HG03139 (cell line): ENCODE measurements around the gene INTS7.
A peak's percentile ranks its signal among the peaks of the same experiment; 100 is the strongest.
"Not testable (repeated sequence)": the region's sequence is repeated elsewhere in the genome, so short reads cannot be mapped to it uniquely, and the experiment has no call there.

Experiments used
- ATAC-seq: cut with Tn5 transposase; IDR thresholded peaks from one replicate; pipeline ENCODE4 v1.9.1; 2021; ENCODE audit not compliant: unreplicated experiment

Gene INTS7

DNA sequence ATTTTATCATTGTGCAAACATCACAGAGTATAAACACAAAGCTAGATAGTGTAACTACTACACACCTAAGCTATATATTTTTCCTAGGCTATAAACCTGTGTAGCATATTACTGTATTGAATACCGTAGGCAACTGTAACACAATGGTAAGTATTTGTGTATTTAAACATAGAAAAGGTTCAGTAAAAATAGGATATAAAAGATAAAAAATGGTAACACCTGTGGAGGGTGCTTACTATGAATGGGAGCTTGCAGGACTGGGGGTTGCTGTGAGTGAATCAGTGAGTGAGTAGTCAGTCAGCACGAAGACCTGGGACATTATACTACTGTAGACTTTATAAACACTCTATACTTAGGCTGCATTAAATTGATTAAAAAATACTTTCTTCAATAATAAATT lies 4.3 kb upstream of the INTS7 start:
- no peak for ATAC-seq

DNA sequence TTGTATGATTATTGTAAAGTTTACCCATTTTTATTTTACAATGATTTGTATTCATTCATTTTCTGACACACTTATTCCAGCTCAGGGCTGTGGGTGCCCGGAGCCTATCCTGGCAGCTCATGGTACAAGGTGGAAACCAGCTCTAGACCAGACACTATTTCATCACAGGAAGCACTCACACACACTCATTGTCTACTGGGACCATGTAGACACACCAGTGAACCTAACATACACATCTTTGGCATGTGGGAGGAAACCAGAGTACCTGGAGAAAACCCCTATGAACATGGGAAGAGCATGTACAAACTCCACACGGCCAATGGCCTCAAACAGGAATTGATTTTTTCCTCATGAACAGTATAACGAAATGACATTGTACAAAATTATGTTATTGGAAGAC lies 2.5 kb upstream of the INTS7 start:
- no peak for ATAC-seq

DNA sequence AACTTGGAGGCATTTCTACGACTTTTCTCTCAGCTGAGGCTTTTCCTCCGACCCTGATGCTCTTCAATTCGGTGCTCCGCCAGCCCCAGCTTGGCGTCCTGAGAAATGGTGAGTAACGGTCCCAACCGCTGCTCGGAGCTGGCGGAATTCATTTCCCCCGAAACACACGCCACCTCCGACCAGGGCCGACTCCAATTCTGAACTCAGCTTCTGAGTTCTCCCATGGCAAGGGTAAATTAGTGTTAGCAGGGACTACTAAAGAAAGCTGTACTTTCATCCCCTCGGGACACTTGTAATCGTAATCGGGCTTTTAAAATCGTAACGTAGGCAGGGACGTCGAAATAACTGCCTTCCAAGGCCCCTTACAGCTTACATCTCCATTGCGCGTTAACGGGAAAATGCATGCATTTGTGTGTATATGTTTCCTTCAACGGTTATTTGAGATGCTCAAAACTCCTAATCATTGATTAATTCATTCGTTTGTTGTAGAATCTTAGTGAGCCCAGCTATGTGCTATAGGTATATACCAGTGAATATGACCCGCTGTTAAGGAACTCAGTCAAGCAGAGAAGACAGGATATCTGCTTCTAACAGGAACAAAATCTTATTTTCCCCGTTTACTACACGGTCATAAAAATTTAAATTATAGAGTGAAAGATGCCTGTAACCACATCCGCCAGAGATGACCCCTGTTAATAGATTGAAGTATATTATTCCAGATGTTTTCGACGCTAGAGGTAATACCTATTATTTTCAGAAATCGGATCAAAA lies 663 bp upstream of the INTS7 start:
- peak; percentile 6 for ATAC-seq

DNA sequence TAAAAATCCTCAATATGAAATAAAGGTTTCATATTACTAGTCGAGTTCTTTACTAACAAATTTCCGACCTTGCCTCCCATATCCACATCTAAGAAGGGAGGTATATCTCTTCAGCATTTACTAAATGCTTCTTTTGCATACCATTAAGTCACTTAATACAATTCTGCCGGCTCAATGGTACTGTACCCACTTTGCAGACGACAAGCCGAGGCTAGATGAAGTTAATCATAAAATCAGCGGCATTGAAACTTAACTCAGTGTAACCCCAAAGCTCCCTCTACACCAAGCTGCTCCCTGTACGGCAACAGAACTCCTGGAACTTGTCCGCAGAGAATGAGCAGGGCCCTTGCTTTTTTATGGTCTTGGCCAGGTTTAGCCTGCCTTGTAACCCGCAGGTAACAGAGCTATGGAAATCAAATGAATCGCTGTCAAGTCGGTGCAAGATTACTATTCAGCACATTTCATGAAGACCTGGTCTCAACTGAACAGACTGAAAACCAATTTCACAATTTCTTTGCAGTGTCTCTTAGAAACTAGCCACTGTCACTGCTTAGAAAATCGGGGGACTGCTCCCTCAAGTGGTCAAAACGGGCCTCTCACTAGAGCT lies 738 bp downstream of the INTS7 start:
- ATAC-seq: no peak

DNA sequence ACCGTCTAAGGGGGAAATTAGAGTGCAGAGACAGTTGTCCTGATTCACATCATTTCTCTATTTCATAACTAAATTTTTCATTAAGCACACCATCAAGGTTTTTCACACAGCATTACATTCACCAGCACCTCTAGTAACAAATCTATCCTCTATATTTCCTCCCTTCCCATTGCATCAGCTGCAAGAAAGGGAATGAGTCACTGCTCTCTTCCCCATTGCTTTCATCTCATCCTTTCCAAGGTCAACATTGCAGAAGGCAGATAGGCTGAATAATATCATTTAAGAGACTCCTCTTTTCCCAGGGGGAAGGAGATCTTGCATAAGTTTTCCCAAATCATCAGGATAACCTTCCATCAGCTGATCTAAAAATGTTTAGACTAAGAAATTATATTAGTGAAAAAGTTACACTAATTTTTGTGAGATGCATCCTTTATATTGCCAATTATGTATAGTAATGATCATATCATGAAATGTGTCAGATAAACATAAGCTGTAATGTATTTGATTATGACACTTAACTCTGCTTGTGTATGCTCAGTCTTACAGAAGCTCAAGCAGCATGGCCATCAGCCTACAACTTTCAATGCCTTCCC lies 4.3 kb downstream of the INTS7 start:
- no peak for ATAC-seq

DNA sequence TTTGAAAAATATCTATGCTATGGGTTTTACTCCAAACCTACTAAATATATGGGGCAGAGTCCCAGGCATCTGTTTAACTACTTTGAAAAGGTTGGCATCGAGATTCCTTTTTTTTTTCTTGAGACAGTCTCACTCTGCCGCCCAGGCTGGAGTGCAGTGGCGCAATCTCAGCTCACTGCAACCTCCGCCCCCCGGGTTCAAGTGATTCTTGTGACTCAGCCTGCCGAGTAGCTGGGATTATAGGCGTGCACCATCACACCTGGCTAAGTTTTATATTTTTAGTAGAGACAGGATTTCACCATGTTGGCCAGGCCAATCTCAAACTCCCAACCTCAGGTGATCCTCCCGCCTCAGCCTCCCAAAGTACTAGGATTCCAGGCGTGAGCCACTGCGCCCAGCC lies 7.6 kb downstream of the INTS7 start:
- not testable (repeated sequence) for ATAC-seq

DNA sequence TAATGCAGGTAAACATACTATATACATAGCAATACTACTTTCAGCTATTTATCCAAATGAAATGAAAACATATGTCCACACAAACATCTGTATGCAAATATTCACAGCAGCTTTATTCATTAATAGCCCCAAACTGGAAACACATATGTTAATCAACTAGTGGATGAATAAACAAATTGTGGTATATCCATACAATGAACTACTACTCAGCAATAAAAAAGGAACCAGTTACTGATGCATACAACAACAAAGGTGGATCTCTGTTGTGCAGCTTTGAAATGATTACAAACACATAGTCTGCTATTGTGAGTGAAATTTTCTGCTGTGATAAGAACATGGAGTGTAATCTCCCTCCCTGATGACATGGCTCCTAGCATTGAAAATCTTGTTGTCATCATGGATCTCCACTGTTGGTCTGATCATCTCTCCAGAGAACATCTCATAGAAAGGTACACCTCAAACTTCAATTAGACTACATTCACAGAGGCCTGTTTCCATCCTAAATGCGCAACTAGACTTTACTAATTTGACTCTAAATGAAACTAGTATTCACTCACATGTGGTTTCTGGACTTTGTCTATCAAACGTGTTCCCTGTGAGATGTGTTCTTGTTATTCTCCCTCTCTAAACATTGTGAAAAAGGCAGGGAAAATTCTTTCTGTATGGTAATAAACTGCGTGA lies 10.7 kb downstream of the INTS7 start:
- ATAC-seq: no peak

DNA sequence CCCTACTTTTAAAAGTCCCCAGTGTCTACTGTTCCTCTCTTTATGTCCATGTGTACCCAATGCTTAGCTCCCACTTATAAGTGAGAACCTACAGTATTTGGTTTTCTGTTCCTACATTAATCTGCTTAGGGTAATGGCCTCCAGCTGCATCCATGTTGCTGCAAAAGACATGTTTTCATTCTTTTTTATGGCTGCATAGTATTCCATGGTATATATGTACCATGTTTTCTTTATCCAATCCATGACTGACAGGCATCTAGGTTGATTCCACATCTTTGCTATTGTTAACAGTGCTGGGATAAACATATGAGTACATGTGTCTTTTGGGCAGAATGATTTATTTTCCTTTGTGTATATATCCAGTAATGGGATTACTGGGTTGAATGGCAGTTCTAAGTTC lies 12.4 kb downstream of the INTS7 start:
- ATAC-seq: not testable (repeated sequence)

DNA sequence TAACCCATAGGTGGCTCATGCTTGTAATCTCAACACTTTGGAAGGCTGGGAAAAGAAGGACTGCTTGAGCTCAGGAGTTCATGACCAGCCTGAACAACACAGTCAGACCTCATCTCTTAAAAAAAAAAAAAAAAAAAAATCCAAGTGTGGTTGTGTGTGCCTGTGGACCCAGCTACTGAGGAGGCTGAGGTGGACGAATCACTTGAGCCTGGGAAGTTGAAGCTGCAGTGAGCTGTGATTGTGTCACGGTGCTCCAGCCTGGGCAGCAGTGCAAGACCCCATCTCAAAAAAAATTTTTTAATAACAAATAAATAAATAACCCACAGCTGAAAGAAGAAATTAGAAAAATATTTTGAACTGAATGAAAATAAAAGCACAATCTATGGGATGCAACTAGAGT lies 13.8 kb downstream of the INTS7 start:
- no peak for ATAC-seq

DNA sequence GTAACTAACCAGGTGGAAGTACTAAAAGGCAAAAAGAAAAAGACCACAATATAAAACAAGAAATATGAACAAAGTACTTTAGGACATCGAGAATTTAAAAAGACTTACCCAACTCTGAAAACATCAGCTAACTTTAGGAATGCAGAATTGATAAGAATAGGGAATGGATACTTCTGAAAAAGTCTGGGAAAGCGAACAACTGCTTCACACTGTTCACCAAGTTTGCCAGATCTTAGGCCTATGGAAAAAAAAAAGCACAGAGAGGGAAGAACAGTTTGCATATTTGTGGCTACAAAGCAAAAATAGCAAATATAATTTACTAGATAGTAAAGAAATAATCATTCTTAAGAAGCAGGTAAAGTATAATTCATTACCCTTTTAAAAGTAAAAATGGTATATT lies 14.4 kb downstream of the INTS7 start:
- ATAC-seq: no peak

DNA sequence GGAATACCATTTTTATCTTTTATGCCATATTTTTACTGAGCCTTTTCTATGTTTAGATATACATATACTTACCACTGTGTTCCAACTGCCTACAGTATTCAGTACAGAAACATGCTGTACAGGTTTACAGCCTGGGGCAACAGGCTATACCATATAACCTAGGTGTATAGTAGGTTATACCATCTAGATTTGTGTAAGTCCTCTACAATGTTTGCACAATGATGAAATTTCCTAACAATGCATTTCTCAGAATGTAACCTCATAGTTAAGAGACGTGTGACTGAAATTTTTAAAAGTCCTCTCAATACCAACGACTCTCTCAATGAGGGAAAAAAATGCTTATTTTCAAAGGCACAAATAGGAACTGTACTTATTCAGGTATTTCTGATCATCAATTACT lies 21.7 kb downstream of the INTS7 start:
- ATAC-seq: no peak

DNA sequence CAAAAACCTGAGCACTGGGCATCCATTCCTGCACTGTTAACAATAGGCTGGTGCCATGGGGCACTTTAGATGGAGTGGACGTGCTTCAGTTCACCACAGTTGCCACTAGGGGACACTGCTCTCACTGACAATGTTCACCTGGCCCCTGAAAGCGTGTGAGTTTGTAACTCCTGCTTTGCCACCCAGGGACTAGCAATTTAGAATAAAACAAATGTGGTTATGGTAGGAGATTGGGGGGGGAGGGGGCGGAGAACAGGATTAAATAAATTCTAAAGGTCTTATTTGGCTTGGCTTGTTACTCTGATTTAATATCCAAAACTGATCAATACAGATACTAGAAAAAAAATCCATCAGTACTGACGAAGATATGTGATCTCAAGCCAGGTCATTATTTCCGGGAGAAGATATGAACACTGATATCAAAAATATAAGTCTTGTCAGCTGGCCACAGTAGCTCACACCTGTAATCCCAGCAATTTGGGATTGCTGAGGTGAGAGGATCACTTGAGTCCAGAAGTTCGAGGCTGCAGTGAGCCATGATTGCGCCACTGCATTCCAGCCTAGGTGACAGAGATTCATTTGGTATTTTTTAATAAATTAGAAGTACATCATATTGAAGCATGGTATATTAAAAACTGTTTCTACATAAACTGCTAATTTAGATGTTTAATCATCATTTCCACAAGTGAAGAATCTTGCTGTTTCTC lies 23.2 kb downstream of the INTS7 start:
- ATAC-seq: peak; percentile 92

DNA sequence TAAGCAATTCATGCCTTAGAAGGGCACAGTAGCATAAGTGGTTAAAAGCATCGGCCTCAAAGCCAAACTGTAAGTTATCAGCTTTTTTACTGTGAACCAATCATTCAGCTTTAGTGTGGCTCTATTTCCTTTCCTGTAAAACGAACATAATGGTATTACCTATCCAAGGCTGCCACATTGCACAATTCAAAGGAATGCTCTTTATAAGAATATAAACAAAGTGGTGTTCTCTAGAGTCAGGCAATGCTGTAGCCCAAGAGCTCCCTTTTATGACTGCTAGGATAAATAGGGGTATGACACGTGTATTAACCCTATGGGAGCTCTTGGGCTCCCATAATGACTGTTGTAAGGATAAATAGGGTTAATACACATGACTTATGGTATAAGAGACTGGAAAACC lies 25.4 kb downstream of the INTS7 start:
- no peak for ATAC-seq

DNA sequence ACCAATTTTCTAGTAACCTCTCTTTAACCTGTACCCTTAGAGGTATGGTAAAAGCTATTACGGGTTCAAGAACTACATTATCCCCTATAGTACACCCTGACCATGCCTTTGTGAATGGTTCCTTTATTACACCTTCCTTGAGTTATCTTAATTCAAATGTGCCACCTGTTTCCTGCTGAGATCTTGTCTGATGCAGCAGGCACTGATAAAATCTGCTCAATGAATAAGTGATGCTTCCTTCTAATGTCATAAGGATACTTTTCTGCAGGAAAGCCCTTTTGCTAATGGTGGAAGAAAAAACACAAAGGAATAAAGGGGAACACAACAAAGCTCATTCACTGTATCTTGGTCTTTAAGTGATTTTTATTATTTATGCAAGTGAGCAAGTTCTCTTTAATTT lies 25.8 kb downstream of the INTS7 start:
- no peak for ATAC-seq

DNA sequence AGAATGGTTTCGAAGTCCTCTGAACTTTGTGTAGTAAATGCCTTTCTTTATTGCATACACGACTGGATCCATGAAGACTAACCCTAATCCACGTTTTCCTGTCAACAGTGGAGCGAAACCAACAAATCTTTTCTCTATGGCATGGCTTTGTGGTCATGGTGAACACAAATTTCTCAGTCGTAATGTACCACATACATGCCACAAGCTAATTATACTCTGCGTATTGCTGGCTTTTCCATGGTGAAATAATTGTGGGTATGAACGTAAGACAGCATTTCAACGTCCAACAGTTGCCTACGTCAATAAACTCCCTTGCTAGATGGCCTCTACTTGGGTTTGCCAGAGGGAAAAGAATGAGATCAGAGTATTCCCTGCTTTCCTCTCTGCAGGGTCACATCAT lies 27.5 kb downstream of the INTS7 start:
- no peak for ATAC-seq

DNA sequence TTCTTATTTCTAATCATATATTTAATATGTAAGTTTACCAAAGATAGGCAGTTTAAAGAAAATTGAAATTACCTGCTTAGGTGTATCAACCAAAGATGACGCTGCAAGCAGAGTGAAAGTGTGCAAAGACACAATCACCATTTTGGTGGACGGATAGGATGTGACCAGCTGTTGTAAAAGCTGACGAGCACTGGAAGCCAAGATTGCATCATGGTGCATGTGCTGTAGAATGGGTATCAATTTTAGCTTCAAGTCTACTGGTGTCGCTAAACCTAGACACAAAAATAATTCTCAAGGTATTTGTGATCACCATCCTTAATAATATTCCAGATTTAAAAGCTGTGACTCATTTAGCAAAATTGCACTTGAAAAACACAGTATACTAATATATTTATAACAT lies 28.2 kb downstream of the INTS7 start:
- no peak for ATAC-seq

DNA sequence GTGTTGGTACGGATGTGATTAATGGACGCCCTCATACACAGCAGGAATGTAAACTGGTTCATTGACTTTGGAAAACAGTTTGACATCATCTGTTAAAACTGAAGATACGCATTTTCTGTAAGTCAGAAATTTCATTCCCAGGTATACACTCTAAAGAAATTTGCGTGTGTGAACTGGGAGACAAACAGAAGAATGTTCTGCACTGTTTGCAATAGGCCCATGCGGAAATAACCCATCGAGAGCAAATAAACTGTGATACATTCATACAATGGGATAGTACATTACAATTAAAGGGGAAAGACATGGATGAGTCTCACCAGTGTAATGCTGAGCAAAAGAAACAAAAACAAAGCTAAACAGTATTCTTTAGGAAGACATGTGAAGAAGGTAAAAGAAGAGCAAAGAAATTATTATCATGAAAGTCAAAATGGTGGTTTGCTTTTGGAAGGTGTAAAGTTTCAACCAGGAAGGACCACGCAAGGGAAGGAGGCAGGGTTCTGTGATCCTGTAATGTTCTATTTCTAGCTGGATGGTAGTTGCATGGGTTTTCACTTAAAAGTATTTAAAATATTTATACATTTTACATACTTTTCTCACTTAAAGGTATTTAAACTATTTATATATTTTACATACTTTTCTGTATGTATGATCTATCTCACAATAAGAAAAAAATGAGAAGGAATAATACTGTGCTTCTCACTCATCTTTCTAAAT lies 30.3 kb downstream of the INTS7 start:
- ATAC-seq: no peak

DNA sequence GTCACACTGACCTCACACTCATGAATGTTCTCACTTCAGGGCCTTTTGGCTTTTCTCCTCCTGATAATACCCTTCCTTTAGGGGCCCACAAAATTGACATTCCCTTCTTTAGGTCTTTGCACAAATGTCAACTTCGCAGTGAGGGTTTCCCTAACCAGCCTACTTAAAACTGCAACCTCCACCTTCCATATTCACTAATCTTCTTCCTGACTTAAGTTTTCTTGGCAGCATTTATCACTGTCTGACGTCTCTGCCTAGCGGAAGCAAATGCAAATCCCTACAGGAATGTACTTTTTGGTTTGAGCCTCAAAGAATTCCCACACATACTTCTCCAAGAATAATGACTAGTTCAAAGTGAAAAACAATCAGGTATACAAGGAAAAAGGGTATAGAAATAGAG lies 32.8 kb downstream of the INTS7 start:
- ATAC-seq: no peak

DNA sequence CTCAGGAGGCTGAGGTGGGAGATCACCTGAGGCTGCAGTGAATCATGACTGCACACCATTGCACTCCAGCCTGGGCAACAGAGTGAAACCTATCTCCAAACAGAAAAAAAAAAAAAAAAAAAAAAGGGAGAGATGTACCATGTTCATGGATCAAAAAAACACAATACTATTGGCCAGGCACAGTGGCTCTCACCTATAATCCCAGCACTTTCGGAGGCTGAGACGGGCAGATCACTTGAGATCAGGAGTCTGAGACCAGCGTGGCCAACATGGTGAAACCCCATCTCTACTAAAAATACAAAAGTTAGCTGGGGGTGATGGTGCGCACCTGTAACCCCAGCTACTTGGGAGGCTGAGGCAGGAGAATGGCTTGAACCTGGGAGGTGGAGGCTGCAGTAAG lies 37.9 kb downstream of the INTS7 start:
- not testable (repeated sequence) for ATAC-seq

DNA sequence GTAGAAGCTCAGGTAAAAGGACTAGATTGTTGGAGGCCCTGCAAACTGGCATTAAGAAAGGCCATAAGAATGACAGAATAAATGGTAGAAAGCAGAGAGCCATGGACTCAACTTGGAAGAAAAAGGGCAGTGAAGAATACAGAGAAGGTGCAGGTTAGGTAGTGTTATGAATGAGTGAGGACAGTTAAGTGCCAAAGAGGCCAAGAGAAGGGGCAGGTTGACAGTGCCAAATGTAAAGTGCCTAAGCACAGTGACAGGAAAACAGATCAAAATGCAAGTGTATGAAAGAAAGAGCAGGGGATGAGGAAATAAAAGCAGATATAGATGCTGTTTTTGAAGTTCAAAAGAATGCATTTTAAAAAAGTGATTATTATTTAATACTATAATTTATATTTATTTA lies 43.7 kb downstream of the INTS7 start:
- ATAC-seq: no peak
